Activated CD4-positive, CD25-positive, alpha-beta regulatory T cell treated with anti-CD3 and anti-CD28 coated beads, Interleukin-2, amount 50 U/mL, for 72 hours (primary cell): Measurements from ENCODE around the gene SH3D21.
A peak's percentile ranks its signal among the peaks of the same experiment; 100 is the strongest.

Experiments
- DNase-seq: peaks from one replicate; pipeline ENCODE4 v3.0.0; 2021

Gene SH3D21

GRCh38 chr1:36366091-36366661, 60.0 kb downstream of the SH3D21 start:
- no peak for DNase-seq

GRCh38 chr1:36367066-36367465, 60.9 kb downstream of the SH3D21 start:
- no peak for DNase-seq

GRCh38 chr1:36367798-36368197, 61.6 kb downstream of the SH3D21 start:
- no peak for DNase-seq

- DNase-seq: peak; percentile 88
Measured at GRCh38 chr1:36369061-36369861, 63.1 kb downstream of the SH3D21 start.
